ENCODE measurements around the gene SETD2. TPM values are rescaled to one million over a fixed set of nuclear protein-coding genes. Genes with fewer than 3 reads are reported as not detected.
"Not testable (repeated sequence)": the region's sequence is repeated elsewhere in the genome, so short reads cannot be mapped to it uniquely, and the experiment has no call there.

The SETD2 gene
- total RNA-seq, 1 experiment from 2014 or later: 17.2 TPM

DNA sequence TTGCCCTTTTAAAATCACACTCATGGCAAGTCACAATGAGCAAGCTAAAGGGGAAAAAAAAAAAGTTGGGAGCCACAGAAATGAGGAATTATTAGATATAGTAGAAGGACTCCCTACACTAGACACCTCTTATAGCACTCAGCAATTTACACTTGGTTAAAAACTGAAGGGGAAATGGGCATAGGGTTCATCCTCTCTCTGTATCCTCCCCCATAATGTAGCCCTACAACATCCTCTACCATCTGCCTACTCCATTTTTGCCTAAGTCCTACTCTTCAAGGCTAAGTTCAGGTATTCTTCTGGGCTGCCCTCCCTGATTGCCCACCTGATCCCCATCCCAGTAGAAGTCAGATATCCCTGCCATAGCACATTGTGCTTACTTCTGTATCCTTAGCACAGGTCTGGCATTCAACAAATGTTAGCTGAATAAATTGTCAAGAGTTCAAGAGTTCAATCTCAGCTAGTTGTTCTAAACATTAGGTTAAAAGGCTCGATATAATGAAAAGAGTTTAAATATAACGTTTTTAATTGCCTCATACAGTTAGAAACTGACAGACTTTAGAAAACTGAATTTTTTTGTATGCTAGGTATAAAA is 14.5 kb downstream of the SETD2 start:
- no peak for DNase-seq (ENCODE audit: low read depth)

- no peak for DNase-seq (ENCODE audit: low read depth)
These were observed 18.6 kb downstream of the SETD2 start for GRCh38 chr3:47145272-47145671.

GRCh38 chr3:47143068-47143467 is 20.8 kb downstream of the SETD2 start:
- DNase-seq (ENCODE audit: low read depth): no peak

- not testable (repeated sequence) for DNase-seq (ENCODE audit: low read depth)
These were observed 21.4 kb downstream of the SETD2 start for GRCh38 chr3:47142536-47142935.

GRCh38 chr3:47140973-47141461 is 22.9 kb downstream of the SETD2 start:
- not testable (repeated sequence) for DNase-seq (ENCODE audit: low read depth)

DNA sequence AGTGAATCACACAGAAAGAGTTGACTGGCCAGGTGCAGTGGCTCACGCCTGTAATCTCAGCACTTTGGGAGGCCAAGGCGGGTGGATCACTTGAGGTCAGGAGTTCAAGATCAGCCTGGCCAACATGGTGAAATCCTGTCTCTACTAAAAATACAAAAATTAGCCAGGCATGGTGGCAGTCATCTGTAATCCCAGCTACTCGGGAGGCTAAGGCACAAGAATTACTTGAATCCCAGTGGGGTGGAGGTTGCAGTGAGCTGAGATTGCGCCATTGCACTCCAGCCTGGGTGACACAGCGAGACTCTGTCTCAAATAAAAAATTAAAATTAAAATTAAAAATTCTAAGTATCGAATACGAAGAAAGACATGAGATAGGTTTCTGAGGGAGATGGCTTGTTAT is 23.4 kb downstream of the SETD2 start:
- not testable (repeated sequence) for DNase-seq (ENCODE audit: low read depth)

- DNase-seq (ENCODE audit: low read depth): no peak
These were observed 29.6 kb downstream of the SETD2 start for GRCh38 chr3:47134311-47134710.

DNA sequence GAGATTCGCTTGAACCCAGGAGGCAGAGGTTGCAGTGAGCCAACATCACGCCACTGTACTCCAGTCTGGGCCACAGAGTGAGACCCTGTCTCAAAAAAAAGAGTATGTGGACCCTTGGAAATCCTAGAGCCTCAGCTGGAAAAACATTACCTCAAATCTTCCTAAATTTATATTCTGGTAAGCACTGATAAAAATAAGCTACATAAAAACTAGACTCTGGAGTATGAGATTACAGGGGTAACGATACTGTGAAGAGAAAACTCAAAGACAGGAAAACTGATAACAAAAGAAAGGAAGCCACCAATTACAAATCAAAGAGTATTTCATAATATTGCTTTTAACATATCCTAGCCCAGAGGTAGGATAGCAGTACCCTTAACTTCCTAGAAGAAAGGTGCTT is 30.3 kb downstream of the SETD2 start:
- no peak for DNase-seq (ENCODE audit: low read depth)

DNA sequence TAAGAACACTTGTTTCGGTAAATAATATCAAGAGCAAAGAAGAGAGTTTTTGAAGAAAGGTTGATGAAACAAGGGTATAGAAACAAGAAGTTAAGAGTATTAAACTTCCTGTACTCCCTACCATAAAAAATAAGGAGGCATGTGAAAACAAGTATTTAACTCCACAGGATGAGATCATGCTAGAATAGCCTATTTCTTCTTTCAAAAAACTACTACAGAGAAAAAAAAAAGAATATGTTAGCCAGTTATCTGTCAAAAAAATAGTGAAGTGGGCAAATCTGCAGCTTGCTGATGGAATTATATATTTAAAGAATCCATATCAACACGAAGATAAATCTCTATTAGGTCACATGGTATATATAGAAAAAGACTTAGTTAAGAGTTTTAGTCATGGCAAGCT is 33.4 kb downstream of the SETD2 start:
- no peak for DNase-seq (ENCODE audit: low read depth)

DNA sequence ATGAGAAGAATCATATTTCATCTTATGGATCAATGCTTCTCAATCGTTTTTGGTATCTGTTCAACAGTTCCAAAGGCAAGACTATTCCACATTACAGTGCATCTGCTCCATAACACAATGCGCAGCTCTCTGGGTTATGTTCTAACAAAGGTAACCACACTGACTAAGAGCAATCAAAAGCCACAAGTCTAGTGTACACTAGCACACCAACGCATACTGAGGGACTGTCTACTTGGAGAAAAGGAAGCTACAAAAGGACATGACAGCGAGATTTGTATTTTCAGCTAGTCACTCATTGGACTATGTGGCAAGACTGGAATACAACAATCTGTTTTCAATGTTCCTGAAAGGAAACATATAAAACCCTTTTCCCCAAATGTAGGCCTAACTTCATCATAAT is 35.8 kb downstream of the SETD2 start:
- DNase-seq (ENCODE audit: low read depth): no peak

DNA sequence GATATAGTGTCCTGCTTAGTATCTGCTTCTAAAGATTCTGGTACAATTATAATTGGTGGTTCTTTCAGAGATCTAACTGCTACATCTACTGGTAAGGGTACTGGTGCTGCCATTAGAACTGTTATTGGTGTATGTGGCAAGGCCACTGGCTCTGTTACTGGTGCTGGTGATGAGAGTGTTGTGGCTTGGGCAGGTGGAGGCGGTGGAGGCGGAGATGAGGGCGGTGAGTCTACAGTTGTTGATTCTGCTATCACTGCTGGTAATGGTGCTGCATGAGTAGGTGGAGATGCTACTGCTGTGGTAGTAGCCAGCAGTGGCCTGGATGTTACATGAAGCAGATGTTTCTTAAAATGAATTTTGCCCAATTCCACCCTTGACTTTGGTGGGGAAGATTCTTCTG is 40.1 kb downstream of the SETD2 start:
- no peak for DNase-seq (ENCODE audit: low read depth)

DNA sequence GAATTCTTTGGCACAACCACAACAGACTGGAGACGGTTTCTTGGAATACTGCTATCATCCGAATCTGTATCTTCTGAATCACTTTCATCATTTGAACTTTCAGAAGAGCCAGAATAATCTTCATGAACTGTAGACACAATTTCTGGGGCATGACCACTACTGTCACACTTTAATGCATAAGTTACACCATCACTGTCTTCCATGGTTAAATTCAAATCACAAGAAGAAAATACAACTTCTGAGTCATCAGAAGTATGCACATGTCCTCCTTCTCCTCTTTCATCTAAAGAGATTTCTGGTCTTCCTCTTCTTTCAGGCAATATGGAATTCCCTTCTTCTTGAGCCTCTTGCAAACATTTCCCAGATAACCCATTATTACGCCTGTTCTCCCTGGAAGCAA is 42.5 kb downstream of the SETD2 start:
- no peak for DNase-seq (ENCODE audit: low read depth)

- DNase-seq (ENCODE audit: low read depth): no peak
These were observed 43.8 kb downstream of the SETD2 start for GRCh38 chr3:47120138-47120537.

- DNase-seq (ENCODE audit: low read depth): not testable (repeated sequence)
These were observed 44.5 kb downstream of the SETD2 start for GRCh38 chr3:47119387-47119786.

- DNase-seq (ENCODE audit: low read depth): no peak
These were observed 46.0 kb downstream of the SETD2 start for GRCh38 chr3:47117807-47118364.

DNA sequence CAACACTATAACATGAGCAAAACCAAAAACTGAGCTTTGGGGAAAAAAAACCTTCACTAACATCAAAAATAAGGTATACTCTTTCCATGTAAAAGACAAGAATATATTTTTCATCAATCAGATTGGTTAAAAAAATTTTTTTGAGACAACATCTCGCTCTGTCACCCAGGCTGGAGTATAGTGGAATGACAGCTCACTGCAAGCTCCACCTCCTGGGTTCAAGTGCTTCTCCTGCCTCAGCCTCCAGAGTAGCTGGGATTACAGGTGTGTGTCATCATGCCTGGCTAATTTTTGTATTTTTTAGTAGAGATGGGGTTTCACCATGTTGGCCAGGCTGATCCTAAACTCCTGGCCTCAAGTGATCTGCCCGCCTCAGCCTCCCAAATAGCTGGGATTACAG is 48.4 kb downstream of the SETD2 start:
- not testable (repeated sequence) for DNase-seq (ENCODE audit: low read depth)

DNA sequence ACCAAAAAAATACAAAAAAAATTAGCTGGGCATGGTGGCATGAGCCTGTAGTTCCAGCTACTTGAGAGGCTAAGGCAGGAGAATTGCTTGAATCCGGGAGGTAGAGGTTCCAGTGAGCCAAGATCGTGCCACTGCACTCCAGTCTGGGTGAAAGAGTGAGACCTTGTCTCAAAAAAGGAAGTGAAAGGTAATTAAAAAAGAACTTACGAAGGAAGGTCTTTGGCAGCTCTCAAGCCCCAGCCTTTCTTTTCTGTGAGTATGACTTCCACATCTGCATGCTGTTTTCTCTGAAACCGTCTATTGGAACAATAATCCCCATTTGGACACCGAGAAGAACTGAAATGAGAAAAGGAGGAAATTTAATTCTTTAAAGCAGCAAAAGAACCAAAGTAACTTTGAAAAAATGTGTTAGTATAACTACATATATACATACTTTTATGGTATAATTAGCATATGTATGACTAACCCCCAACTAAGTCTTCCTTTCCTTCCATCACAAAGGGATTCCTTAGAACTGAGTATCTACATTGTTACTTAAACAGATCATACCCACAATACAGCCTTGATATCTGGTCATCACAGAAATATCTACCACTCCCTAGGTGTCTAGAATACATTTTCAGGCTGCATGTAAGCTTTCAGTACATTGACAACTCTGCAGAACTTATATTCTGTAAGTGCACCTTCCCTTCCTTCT is 50.1 kb downstream of the SETD2 start:
- peak; percentile 88 for DNase-seq (ENCODE audit: low read depth)

GRCh38 chr3:47112997-47113396 is 50.9 kb downstream of the SETD2 start:
- no peak for DNase-seq (ENCODE audit: low read depth)

DNA sequence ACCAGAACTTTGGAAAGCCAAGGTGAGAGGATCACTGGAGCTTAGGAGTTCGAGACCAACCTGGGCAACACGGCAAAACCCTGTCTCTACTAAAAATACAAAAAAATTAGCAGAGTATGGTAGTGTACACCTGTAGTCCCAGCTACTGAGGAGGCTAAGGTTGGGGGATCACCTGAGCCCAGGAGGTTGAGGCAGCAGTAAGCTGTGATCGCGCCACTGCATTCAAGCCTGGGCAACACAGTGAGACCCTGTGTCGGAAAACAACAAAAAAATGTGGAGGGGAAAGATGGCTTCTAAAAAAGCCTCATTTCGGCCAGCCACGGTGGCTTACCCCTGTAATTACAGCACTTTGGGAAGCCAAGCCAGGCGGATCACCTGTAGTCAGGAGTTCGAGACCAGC is 54.5 kb downstream of the SETD2 start:
- DNase-seq (ENCODE audit: low read depth): no peak

GRCh38 chr3:47108546-47108945 is 55.4 kb downstream of the SETD2 start:
- no peak for DNase-seq (ENCODE audit: low read depth)

DNA sequence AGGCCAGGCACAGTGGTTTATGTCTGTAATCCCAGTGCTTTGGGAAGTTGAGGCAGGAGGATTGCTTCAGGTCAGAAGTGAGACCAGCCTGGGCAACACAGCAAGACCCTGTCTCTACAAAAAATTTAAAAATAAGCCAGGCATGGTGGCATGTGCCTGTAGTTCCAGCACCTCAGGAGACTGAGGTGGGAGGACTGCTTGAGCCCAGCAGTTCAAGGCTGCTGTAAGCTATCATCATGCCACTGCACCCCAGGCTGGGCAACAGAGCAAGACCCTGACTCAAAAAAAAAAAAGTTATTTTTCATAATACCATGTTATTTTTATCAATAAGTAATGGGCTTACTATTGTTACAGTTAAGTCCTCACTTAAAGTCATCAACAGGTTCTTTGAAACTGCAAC is 59.7 kb downstream of the SETD2 start:
- no peak for DNase-seq (ENCODE audit: low read depth)

DNA sequence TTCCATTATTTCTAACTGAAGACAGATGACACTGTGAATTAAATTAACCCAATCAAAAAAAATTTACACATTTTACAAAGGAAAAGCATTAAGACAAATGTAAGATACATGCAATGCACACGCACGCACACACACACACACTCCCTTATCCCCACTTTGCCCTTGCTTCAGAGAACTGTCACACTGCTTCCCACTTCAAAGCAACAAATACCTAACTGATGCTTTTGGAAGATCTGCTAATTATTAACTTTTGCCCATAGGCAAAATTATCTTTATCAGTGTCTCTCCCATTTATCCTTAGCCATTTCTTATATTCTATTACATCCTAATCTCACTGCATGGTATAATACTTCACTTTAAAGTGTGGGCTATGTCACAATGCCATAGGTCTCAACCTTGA is 60.3 kb downstream of the SETD2 start:
- no peak for DNase-seq (ENCODE audit: low read depth)

DNA sequence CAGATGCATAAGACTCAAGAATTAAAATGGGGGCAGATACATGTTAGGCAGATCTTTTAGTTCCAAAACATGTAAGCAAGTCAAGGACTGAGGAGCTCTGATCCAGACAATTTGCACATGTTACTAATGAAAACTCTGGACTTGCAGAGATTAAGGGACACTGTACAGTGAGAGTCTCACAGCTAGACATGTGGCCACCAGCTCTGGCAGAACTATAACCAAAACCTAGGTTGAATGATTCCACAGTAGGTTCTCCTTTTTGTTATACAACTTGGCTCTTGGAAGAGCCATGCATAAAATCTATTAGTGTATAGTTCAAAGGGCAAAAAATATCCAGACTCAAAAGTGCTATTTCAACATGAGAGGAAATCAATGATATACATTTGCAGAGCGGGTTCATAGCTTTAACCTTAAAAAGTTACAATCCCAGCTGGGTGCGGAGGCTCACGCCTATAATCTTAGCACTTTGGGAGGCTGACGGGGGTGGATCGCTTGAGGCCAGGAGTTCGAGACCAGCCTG is 61.8 kb downstream of the SETD2 start:
- no peak for DNase-seq (ENCODE audit: low read depth)

Measured in HT1080 (cell line).